Measurements from ENCODE around the gene ARL15. TPM values are rescaled to one million over a fixed set of nuclear protein-coding genes. Genes with fewer than 3 reads are reported as not detected.

Gene ARL15
- total and polyA plus RNA-seq, 2 donors (not counting 3 experiments of a cell fraction or from before 2014, with no cell fraction given): 11.9 to 24.4 TPM

DNA sequence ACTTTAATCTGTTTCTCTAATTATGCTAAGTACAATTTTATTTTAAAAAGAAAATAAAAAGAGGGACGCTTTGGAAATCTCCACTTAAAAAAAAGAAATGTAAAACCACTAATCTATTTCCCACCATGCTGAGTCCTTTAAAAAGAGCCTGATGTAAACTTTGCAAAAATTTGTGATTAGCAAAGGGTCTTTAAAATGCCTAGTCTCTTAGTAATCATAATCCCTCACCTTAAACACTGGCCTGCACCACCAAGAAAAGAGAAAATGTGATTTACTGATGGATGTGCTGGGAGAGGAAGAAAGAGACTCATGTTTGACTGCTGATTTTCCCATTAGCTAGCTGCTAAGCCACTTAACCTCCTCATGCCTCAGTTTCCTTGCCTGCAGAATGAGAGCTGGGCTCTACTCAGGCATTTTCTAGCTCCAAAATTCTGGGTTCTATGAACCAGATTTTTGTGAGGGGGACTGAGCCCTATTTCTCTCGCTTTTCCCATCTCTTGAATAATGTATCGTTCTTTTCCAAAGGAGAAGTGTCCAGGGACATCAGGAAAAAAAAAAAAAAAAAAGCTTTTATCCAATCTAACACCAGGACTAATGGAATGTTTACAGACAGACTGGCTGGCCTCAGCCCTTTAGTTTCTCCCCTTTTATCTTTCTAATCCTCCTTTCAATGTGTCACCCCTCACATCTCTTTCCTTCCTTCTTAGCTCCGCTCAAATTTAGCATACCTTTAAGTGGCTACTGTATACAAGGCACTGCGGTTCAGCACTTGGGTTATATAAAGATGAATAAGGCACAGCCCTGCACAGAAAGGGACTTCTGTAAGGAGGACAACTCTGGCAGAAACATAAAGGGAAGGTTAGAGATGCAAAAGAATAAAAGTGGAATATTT, 312.4 kb downstream of the ARL15 start:
- no peak overlapping the region for H3K4me2 ChIP-seq (ENCODE audit: insufficient read depth, low read length)
- H3K9ac ChIP-seq (replicated peaks; ENCODE audit: extremely low read depth, insufficient read depth, low read length): no peak overlapping the region
- no peaks in the 10 kb centered on the region for H3K9me1 ChIP-seq (replicated peaks; ENCODE audit: control insufficient read depth, extremely low read depth, insufficient read depth, low read length)
- no peaks in the 10 kb centered on the region for H3K36me3 ChIP-seq (ENCODE audit: control insufficient read depth in 2 of 2, extremely low read depth in 1 of 2, insufficient read depth in 2 of 2, low read length in 2 of 2)
- dilution Hi-C loops (cut with MboI; ENCODE audit: extremely low pct_ligation_motif_present, low sequenced_read_pairs) (no loop called here), intact Hi-C loops (cut with micrococcal nuclease) (no loop called here)
- DNase-seq (ENCODE audit: low read depth, low spot score) (no peak), FAIRE-seq (no peak)
- no peaks in the 10 kb centered on the region for H3K9me3 ChIP-seq (replicated peaks; ENCODE audit: control insufficient read depth, insufficient read depth, low read length)
- no peak overlapping the region for H3K4me3 ChIP-seq (replicated peaks in 1 of 3; ENCODE audit: insufficient read depth in 1 of 3, low read depth in 1 of 3, low read length in 3 of 3)
- BruUV-seq (replicated peaks): no TSS peak
- POLR2A ChIA-PET: interaction anchor here (0.7 kb wide), 1 partner anchor 14 kb away, joined by 4 read pairs; no protein-coding TSS in a partner anchor
- TF ChIP-seq, protein P1, sequence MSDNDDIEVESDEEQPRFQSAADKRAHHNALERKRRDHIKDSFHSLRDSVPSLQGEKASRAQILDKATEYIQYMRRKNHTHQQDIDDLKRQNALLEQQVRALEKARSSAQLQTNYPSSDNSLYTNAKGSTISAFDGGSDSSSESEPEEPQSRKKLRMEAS (IDR thresholded peaks at IDR 0.05; ENCODE audit: insufficient read depth, insufficient read length): no peak
- TF ChIP-seq FOS (IDR thresholded peaks at IDR 0.05; ENCODE audit: borderline replicate concordance, insufficient read depth, low read length) (no peak), GATA2 (IDR thresholded peaks at IDR 0.05; ENCODE audit: insufficient read depth, insufficient read length, low read depth, low read length) (no peak), EZH2 (IDR thresholded peaks at IDR 0.05; ENCODE audit: borderline replicate concordance, low read depth, low read length, severe bottlenecking) (no peak), MYC (IDR thresholded peaks at IDR 0.05; ENCODE audit: low read depth, low read length) (no peak), JUN (IDR thresholded peaks at IDR 0.05; ENCODE audit: borderline replicate concordance, insufficient read depth, insufficient read length, low read depth) (no peak), POLR2AphosphoS5 (IDR thresholded peaks at IDR 0.05; ENCODE audit: insufficient read depth, low read depth, low read length) (no peak), POLR2A (IDR thresholded peaks at IDR 0.05; ENCODE audit: low read depth, low read length) (no peak)
- TF ChIP-seq, protein P2, sequence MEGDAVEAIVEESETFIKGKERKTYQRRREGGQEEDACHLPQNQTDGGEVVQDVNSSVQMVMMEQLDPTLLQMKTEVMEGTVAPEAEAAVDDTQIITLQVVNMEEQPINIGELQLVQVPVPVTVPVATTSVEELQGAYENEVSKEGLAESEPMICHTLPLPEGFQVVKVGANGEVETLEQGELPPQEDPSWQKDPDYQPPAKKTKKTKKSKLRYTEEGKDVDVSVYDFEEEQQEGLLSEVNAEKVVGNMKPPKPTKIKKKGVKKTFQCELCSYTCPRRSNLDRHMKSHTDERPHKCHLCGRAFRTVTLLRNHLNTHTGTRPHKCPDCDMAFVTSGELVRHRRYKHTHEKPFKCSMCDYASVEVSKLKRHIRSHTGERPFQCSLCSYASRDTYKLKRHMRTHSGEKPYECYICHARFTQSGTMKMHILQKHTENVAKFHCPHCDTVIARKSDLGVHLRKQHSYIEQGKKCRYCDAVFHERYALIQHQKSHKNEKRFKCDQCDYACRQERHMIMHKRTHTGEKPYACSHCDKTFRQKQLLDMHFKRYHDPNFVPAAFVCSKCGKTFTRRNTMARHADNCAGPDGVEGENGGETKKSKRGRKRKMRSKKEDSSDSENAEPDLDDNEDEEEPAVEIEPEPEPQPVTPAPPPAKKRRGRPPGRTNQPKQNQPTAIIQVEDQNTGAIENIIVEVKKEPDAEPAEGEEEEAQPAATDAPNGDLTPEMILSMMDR (IDR thresholded peaks at IDR 0.05; ENCODE audit: extremely low read depth in 1 of 2, insufficient read depth in 1 of 2, low read depth in 1 of 2, low read length in 2 of 2): no peak
- H3K4me1 ChIP-seq (ENCODE audit: control insufficient read depth, extremely low read depth, insufficient read depth, low read length): no peaks in the 10 kb centered on the region
- H4K20me1 ChIP-seq (replicated peaks; ENCODE audit: control insufficient read depth, extremely low read depth, insufficient read depth, low read length): no peaks in the 10 kb centered on the region
- H3K79me2 ChIP-seq (ENCODE audit: control insufficient read depth, insufficient read depth, low read length): no peaks in the 10 kb centered on the region
- H2AFZ ChIP-seq (ENCODE audit: low read depth, low read length): no peak overlapping the region
- no peaks in the 10 kb centered on the region for H3K27me3 ChIP-seq (ENCODE audit: control insufficient read depth in 2 of 2, insufficient read depth in 2 of 2, low read length in 2 of 2)
- CTCF ChIA-PET: interaction anchor here (0.7 kb wide), 1 partner anchor 61 kb away, joined by 3 read pairs; no protein-coding TSS in a partner anchor
- H3K27ac ChIP-seq (ENCODE audit: insufficient read depth, low read depth, low read length): no peak overlapping the region

All from endothelial cell of umbilical vein (primary cell).